GM19351 (cell line): ENCODE results near the gene PALD1.

Experiments
- ATAC-seq: cut with Tn5 transposase; IDR thresholded peaks from one replicate; pipeline ENCODE4 v1.9.1; 2021; ENCODE audit warnings: mild to moderate bottlenecking, moderate library complexity; ENCODE audit not compliant: unreplicated experiment

Gene PALD1

GRCh38 chr10:70535001-70535400, 56.4 kb downstream of the PALD1 start:
- no peak for ATAC-seq

GRCh38 chr10:70535451-70535850, 56.9 kb downstream of the PALD1 start:
- no peak for ATAC-seq

GRCh38 chr10:70536196-70536861, 57.8 kb downstream of the PALD1 start:
- ATAC-seq, result no peak

GRCh38 chr10:70537398-70538194, 59.0 kb downstream of the PALD1 start:
- no peak for ATAC-seq

- no peak for ATAC-seq
Observed at GRCh38 chr10:70538195-70538520, 59.6 kb downstream of the PALD1 start.

- ATAC-seq, result no peak
Observed at GRCh38 chr10:70538731-70539338, 60.3 kb downstream of the PALD1 start.

- ATAC-seq, result no peak
Observed at GRCh38 chr10:70539471-70539870, 60.9 kb downstream of the PALD1 start.

- no peak for ATAC-seq
Observed at GRCh38 chr10:70540089-70540788, 61.7 kb downstream of the PALD1 start.

- ATAC-seq, result no peak
Observed at GRCh38 chr10:70540789-70541360, 62.3 kb downstream of the PALD1 start.

GRCh38 chr10:70541736-70542564, 63.4 kb downstream of the PALD1 start:
- ATAC-seq, result no peak

- no peak for ATAC-seq
Observed at GRCh38 chr10:70542565-70542938, 64.0 kb downstream of the PALD1 start.

- ATAC-seq, result no peak
Observed at GRCh38 chr10:70543911-70544310, 65.3 kb downstream of the PALD1 start.

GRCh38 chr10:70544431-70545340, 66.1 kb downstream of the PALD1 start:
- ATAC-seq, result no peak

- ATAC-seq, result no peak
Observed at GRCh38 chr10:70546584-70546983, 68.0 kb downstream of the PALD1 start.

GRCh38 chr10:70549351-70549961, 70.9 kb downstream of the PALD1 start:
- ATAC-seq, result no peak

- no peak for ATAC-seq
Observed at GRCh38 chr10:70549962-70550458, 71.4 kb downstream of the PALD1 start.

GRCh38 chr10:70550459-70550858, 71.9 kb downstream of the PALD1 start:
- no peak for ATAC-seq

GRCh38 chr10:70551466-70551865, 72.9 kb downstream of the PALD1 start:
- ATAC-seq, result no peak

GRCh38 chr10:70551971-70552422, 73.4 kb downstream of the PALD1 start:
- ATAC-seq, result no peak
